PFSK-1 (cell line): ENCODE data around the gene ENAM.

ENCODE experiments used
- FOXP2 ChIP-seq: optimal IDR thresholded peaks from 2 replicates; pipeline ENCODE3; 2011; ENCODE audit warnings: borderline replicate concordance, control low read depth, inconsistent platforms; ENCODE audit not compliant: insufficient read depth; ENCODE audit errors: extremely low read length, extremely low read depth
- POLR2AphosphoS5 ChIP-seq: IDR thresholded peaks from 2 replicates; pipeline ENCODE4 v1.6.1; 2012; ENCODE audit warnings: low read depth, mild to moderate bottlenecking, control low read depth, low read length, moderate library complexity
- REST ChIP-seq, 2 experiments: IDR thresholded peaks; 2 replicates each; pipeline versions ENCODE4 v1.6.1 to v1.8.0; 2011 to 2012; ENCODE audit warnings: low read depth in 2 of 2, low read length in 2 of 2, control low read depth in 1 of 2, inconsistent platforms in 1 of 2, mild to moderate bottlenecking in 1 of 2, moderate library complexity in 1 of 2; ENCODE audit not compliant: insufficient read depth in 1 of 2
- SIN3A ChIP-seq: IDR thresholded peaks from 2 replicates; pipeline ENCODE4 v1.6.1; 2012; ENCODE audit warnings: mild to moderate bottlenecking, low read length, moderate library complexity, borderline replicate concordance; ENCODE audit not compliant: insufficient read depth
- TAF1 ChIP-seq: IDR thresholded peaks from 2 replicates; pipeline ENCODE4 v1.6.1; 2012; ENCODE audit warnings: low read length, control low read depth, borderline replicate concordance; ENCODE audit not compliant: insufficient read depth

The ENAM gene

GRCh38 chr4:70589785-70590184 is 38.8 kb upstream of the ENAM start:
- TF ChIP-seq REST (IDR thresholded peaks at IDR 0.05; ENCODE audit: insufficient read depth in 1 of 2, low read depth in 2 of 2, low read length in 2 of 2) (no peak), TAF1 (no peak), POLR2AphosphoS5 (no peak), SIN3A (no peak), FOXP2 (no peak)

GRCh38 chr4:70591955-70592582 is 36.5 kb upstream of the ENAM start, which contains the start of gene AMBN:
AMBN (plus strand) TSS chr4:70592256; CDS start chr4:70592359, 103 bp downstream.
- TF ChIP-seq FOXP2 (no peak), REST (IDR thresholded peaks at IDR 0.05; ENCODE audit: insufficient read depth in 1 of 2, low read depth in 2 of 2, low read length in 2 of 2) (no peak), POLR2AphosphoS5 (no peak), SIN3A (no peak), TAF1 (no peak)

GRCh38 chr4:70594196-70594595 is 34.3 kb upstream of the ENAM start:
- no peak for TF ChIP-seq FOXP2
- TF ChIP-seq POLR2AphosphoS5: no peak
- no peak for TF ChIP-seq TAF1
- no peak for TF ChIP-seq REST (IDR thresholded peaks at IDR 0.05; ENCODE audit: insufficient read depth in 1 of 2, low read depth in 2 of 2, low read length in 2 of 2)
- TF ChIP-seq SIN3A: no peak

- no peak for TF ChIP-seq FOXP2
- no peak for TF ChIP-seq TAF1
- TF ChIP-seq SIN3A: no peak
- TF ChIP-seq POLR2AphosphoS5: no peak
- TF ChIP-seq REST (IDR thresholded peaks at IDR 0.05; ENCODE audit: insufficient read depth in 1 of 2, low read depth in 2 of 2, low read length in 2 of 2): no peak
Observed at GRCh38 chr4:70600305-70600704, 28.2 kb upstream of the ENAM start.
